ENCODE data around the gene WDR89.

DNA sequence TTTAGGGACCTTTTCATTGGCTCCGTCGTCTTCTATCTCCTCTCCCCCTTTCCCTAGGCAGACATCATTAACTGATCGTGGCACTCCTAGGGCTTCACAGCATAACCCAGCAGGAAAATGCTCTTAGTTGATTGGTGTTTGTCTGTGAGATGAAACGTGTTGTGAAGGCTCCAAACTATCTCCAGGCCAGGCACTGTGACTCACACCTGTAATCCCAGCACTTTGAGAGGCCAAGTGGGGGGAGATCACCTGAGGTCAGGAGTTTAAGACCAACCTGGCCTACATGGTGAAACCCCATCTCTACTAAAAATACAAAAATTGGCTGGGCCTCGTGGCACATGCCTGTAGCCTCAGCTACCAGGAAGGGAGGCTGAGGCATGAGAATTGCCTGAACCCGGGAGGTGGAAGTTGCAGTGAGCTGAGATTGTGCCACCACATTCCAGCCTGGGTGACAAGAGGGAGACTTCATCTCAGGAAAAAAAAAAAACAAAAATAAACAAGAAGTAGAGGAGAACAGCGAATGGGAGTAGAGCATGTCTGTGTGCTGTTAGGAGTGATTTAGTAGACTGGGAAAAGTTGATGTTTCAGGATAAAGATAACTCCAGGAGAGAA, 32.3 kb upstream of the WDR89 start:
- TF ChIP-seq, protein P1, sequence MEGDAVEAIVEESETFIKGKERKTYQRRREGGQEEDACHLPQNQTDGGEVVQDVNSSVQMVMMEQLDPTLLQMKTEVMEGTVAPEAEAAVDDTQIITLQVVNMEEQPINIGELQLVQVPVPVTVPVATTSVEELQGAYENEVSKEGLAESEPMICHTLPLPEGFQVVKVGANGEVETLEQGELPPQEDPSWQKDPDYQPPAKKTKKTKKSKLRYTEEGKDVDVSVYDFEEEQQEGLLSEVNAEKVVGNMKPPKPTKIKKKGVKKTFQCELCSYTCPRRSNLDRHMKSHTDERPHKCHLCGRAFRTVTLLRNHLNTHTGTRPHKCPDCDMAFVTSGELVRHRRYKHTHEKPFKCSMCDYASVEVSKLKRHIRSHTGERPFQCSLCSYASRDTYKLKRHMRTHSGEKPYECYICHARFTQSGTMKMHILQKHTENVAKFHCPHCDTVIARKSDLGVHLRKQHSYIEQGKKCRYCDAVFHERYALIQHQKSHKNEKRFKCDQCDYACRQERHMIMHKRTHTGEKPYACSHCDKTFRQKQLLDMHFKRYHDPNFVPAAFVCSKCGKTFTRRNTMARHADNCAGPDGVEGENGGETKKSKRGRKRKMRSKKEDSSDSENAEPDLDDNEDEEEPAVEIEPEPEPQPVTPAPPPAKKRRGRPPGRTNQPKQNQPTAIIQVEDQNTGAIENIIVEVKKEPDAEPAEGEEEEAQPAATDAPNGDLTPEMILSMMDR (IDR thresholded peaks at IDR 0.05) = no peak
- TF ChIP-seq EP300 (IDR thresholded peaks at IDR 0.05) (no peak), POLR2A (IDR thresholded peaks at IDR 0.05) (no peak)
